RPMI7951 (cell line): ENCODE measurements around the gene A2M. TPM values are rescaled to one million over a fixed set of nuclear protein-coding genes. Genes with fewer than 3 reads are reported as not detected.

Experiments
- DNase-seq: peaks from one replicate; pipeline ENCODE4 v3.0.0-alpha.2; 2012; ENCODE audit warnings: low read depth
- total RNA-seq: library from RNA; depleted of rRNA; stranded (reverse); fragments of >200 nt; shearing (Covaris generic); gene quantifications from 2 replicates; pipeline ENCODE4 v1.2.3, GENCODE V29; 2014

Gene A2M
- total RNA-seq, 1 experiment from 2014 or later: 35.4 TPM

GRCh38 chr12:9122091-9122609, 6.4 kb upstream of the A2M start:
- DNase-seq: no peak

GRCh38 chr12:9120487-9121184, 4.9 kb upstream of the A2M start:
- no peak for DNase-seq

- DNase-seq: peak; percentile 81
Measured at GRCh38 chr12:9118158-9118557, 2.4 kb upstream of the A2M start.

GRCh38 chr12:9114946-9115345, 773 bp downstream of the A2M start:
- DNase-seq: no peak

GRCh38 chr12:9113987-9114309, 1.8 kb downstream of the A2M start:
- DNase-seq: no peak

- DNase-seq: no peak
Measured at GRCh38 chr12:9113296-9113986, 2.3 kb downstream of the A2M start.

- DNase-seq: no peak
Measured at GRCh38 chr12:9112076-9112853, 3.5 kb downstream of the A2M start.

GRCh38 chr12:9111525-9111924, 4.2 kb downstream of the A2M start:
- no peak for DNase-seq

GRCh38 chr12:9109737-9110491, 5.8 kb downstream of the A2M start:
- DNase-seq: no peak

GRCh38 chr12:9109213-9109522, 6.6 kb downstream of the A2M start:
- no peak for DNase-seq

- no peak for DNase-seq
Measured at GRCh38 chr12:9108504-9109212, 7.1 kb downstream of the A2M start.

- no peak for DNase-seq
Measured at GRCh38 chr12:9107542-9107873, 8.2 kb downstream of the A2M start.

GRCh38 chr12:9106610-9107541, 8.8 kb downstream of the A2M start:
- no peak for DNase-seq

GRCh38 chr12:9106067-9106466, 9.7 kb downstream of the A2M start:
- DNase-seq: no peak

GRCh38 chr12:9104767-9105423, 10.8 kb downstream of the A2M start:
- DNase-seq: no peak

GRCh38 chr12:9104087-9104486, 11.6 kb downstream of the A2M start:
- DNase-seq: no peak

- no peak for DNase-seq
Measured at GRCh38 chr12:9103050-9103849, 12.5 kb downstream of the A2M start.

- no peak for DNase-seq
Measured at GRCh38 chr12:9101018-9101687, 14.6 kb downstream of the A2M start.
